COLO668 (cell line): ENCODE measurements around the gene MGST2.

Experiments
- DNase-seq: peaks from one replicate; lab custom pipeline; 2025; ENCODE audit not compliant: unreplicated experiment; lab: John Stamatoyannopoulos, UW

Gene MGST2

GRCh38 chr4:139700568-139700967 is 34.9 kb downstream of the MGST2 start:
- DNase-seq = no peak

- DNase-seq = no peak
Measured at GRCh38 chr4:139704915-139705485, 39.4 kb downstream of the MGST2 start.

GRCh38 chr4:139709660-139710059 is 44.0 kb downstream of the MGST2 start:
- peak; percentile 67 for DNase-seq

GRCh38 chr4:139710073-139710472 is 44.5 kb downstream of the MGST2 start:
- no peak for DNase-seq

GRCh38 chr4:139711461-139711860 is 45.8 kb downstream of the MGST2 start:
- DNase-seq = no peak

- no peak for DNase-seq
Measured at GRCh38 chr4:139712882-139713281, 47.3 kb downstream of the MGST2 start.

GRCh38 chr4:139715746-139716391 is 50.2 kb downstream of the MGST2 start:
- no peak for DNase-seq

- no peak for DNase-seq
Measured at GRCh38 chr4:139718358-139718757, 52.7 kb downstream of the MGST2 start.

- DNase-seq = no peak
Measured at GRCh38 chr4:139718833-139719232, 53.2 kb downstream of the MGST2 start.

- no peak for DNase-seq
Measured at GRCh38 chr4:139719381-139720101, 53.9 kb downstream of the MGST2 start.

GRCh38 chr4:139720806-139721205 is 55.2 kb downstream of the MGST2 start:
- DNase-seq = no peak

- no peak for DNase-seq
Measured at GRCh38 chr4:139721789-139722188, 56.2 kb downstream of the MGST2 start.

- no peak for DNase-seq
Measured at GRCh38 chr4:139725236-139725635, 59.6 kb downstream of the MGST2 start.

- DNase-seq = no peak
Measured at GRCh38 chr4:139726615-139727014, 61.0 kb downstream of the MGST2 start.

- no peak for DNase-seq
Measured at GRCh38 chr4:139728146-139728545, 62.5 kb downstream of the MGST2 start.

GRCh38 chr4:139728840-139729239 is 63.2 kb downstream of the MGST2 start:
- peak; percentile 69 for DNase-seq

- DNase-seq = no peak
Measured at GRCh38 chr4:139732991-139733570, 67.5 kb downstream of the MGST2 start.

- DNase-seq = no peak
Measured at GRCh38 chr4:139734201-139734874, 68.7 kb downstream of the MGST2 start.

- DNase-seq = peak; percentile 97
Measured at GRCh38 chr4:139734875-139735380, 69.3 kb downstream of the MGST2 start.

- no peak for DNase-seq
Measured at GRCh38 chr4:139735381-139736273, 70.0 kb downstream of the MGST2 start.
